HepG2 (cell line): Measurements from ENCODE around the gene KTI12. TPM values are rescaled to one million over a fixed set of nuclear protein-coding genes. Genes with fewer than 3 reads are reported as not detected.

Experiments
- ATRX ChIP-seq: sonication (generic); formaldehyde crosslinking; IDR thresholded peaks from 2 replicates; pipeline ENCODE4 v1.4.0; 2020; ENCODE audit warnings: missing genetic modification reagents, borderline replicate concordance
- MIXL1 ChIP-seq: IDR thresholded peaks from 2 replicates; pipeline ENCODE4 v1.6.1; 2016
- NFE2L2 ChIP-seq: fragments of 150-350 bp; IDR thresholded peaks from 2 replicates; pipeline ENCODE4 v1.6.1; 2014; ENCODE audit warnings: low read length
- PRPF4 ChIP-seq: fragments of 200-400 bp; formaldehyde crosslinking; IDR thresholded peaks from 2 replicates; pipeline ENCODE4 v1.6.1; 2016; ENCODE audit warnings: low read length, low read depth; ENCODE audit not compliant: poor library complexity, severe bottlenecking
- SAP130 ChIP-seq: IDR thresholded peaks from 2 replicates; pipeline ENCODE4 v1.6.1; 2016; ENCODE audit warnings: low read depth
- SMC3 ChIP-seq: IDR thresholded peaks from 2 replicates; pipeline ENCODE4 v1.6.1; 2011; ENCODE audit warnings: low read length, improper control_type of control experiment
- SOX13 ChIP-seq, 3 experiments: fragments of 450-650 bp in 1 of 3; sonication (generic) in 1 of 3; formaldehyde crosslinking in 1 of 3; IDR thresholded peaks in 2 of 3; conservative IDR thresholded peaks in 1 of 3; 2 replicates each; pipeline versions ENCODE4 v1.5.0 to v1.6.1; 2016 to 2020; ENCODE audit warnings: antibody characterized with exemption in 1 of 3, mild to moderate bottlenecking in 1 of 3, missing compliant biosample characterization in 1 of 3, missing genetic modification reagents in 1 of 3, moderate library complexity in 1 of 3
- ZNF547 ChIP-seq: sonication (generic); formaldehyde crosslinking; IDR thresholded peaks from 2 replicates; pipeline ENCODE4 v1.5.1; 2020; ENCODE audit warnings: mild to moderate bottlenecking, missing genetic modification reagents
- ZNF749 ChIP-seq: sonication (generic); formaldehyde crosslinking; IDR thresholded peaks from 2 replicates; pipeline ENCODE4 v1.8.0; 2022; ENCODE audit warnings: mild to moderate bottlenecking, missing genetic modification reagents, moderate library complexity, borderline replicate concordance
- polyA plus RNA-seq, 8 experiments: library from polyadenylated mRNA; depleted of rRNA in 3 of 8; stranded (reverse) in 7 of 8; unstranded in 1 of 8; fragments of >200 nt; fragmentation: Illumina TruSeq in 4 of 8; extraction: Trizol in 4 of 8; gene quantifications; 2 replicates each; pipeline versions ENCODE4 v1.2.1 to v1.2.3, GENCODE V29; 2011 to 2016; ENCODE audit warnings: low read depth in 4 of 8, missing spikeins in 1 of 8, mixed read lengths in 1 of 8; ENCODE audit not compliant: insufficient read depth in 1 of 8
- total RNA-seq, 5 experiments: library from RNA; depleted of rRNA; stranded (reverse); fragments of >200 nt; fragmentation: Illumina TruSeq; extraction: Trizol; gene quantifications; 2 replicates each; pipeline ENCODE4 v1.2.3, GENCODE V29; 2016; ENCODE audit warnings: low read depth in 1 of 5
- TF ChIP-seq, protein P1 (sequence below): sonication (generic); formaldehyde crosslinking; IDR thresholded peaks from 2 replicates; pipeline ENCODE4 v1.5.0; 2020; ENCODE audit warnings: missing genetic modification reagents
- TF ChIP-seq, protein P2 (sequence below): sonication (generic); formaldehyde crosslinking; IDR thresholded peaks from 2 replicates; pipeline ENCODE4 v1.4.0; 2020; ENCODE audit warnings: missing genetic modification reagents
- TF ChIP-seq, protein P3 (sequence below): sonication (generic); formaldehyde crosslinking; IDR thresholded peaks from 2 replicates; pipeline ENCODE4 v1.4.0; 2020; ENCODE audit warnings: low read depth, missing genetic modification reagents
- TF ChIP-seq, protein P4 (sequence below): sonication (generic); formaldehyde crosslinking; IDR thresholded peaks from 2 replicates; pipeline ENCODE4 v1.5.0; 2020; ENCODE audit warnings: mild to moderate bottlenecking, missing genetic modification reagents, moderate library complexity
- TF ChIP-seq, protein P5 (sequence below): sonication (generic); formaldehyde crosslinking; IDR thresholded peaks from 2 replicates; pipeline ENCODE4 v1.4.0; 2020; ENCODE audit warnings: missing genetic modification reagents

The KTI12 gene
- total and polyA plus RNA-seq, 2 of the 13 experiments (the other 11 are each of a cell fraction or from before 2014, with no cell fraction given) = 7.4 to 10.2 TPM

DNA sequence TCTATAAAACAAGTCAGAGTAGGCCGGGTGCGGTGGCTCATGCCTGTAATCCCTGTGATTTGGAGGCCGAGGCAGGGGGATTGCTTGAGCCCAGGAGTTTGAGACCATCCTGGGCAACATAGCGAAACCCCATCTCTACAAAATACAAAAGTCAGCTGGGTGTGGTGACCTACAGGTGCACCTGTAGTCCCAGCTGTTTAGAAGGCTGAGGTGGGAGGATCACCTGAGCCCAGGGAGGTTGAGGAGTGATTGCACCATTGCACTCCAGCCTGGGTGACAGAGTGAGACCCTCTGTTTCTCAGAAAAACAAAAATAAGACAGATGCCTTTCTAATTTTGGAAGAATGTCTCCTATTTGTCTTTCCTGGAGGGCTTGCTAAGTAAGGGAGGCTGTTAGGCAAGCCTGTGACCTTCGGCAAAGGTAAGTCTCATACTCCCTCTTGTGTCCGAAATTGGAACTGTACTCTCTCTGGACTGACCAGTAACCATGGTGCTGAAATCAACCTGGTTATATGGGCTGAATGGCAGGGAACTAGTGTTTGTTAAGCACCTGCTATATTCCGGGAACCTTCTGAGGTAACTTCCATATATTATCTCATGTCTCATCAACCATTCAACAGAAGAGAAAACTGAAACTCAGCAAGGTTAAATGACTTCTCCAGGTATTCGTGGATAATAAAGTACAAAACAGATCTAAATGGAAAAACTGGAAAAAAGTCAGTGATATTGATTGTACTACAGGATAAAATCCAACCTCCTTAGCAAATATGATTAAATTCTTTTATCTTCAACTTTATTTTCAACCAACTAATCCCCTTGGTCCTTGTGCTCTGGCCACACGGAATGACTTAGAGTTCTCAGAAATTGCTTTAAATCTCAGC, 31.3 kb downstream of the KTI12 start (continued):
- TF ChIP-seq, protein P1, sequence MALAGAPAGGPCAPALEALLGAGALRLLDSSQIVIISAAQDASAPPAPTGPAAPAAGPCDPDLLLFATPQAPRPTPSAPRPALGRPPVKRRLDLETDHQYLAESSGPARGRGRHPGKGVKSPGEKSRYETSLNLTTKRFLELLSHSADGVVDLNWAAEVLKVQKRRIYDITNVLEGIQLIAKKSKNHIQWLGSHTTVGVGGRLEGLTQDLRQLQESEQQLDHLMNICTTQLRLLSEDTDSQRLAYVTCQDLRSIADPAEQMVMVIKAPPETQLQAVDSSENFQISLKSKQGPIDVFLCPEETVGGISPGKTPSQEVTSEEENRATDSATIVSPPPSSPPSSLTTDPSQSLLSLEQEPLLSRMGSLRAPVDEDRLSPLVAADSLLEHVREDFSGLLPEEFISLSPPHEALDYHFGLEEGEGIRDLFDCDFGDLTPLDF (CRISPR knock-in tag) = no peak
- no peak for TF ChIP-seq NFE2L2
- no peak for TF ChIP-seq PRPF4
- TF ChIP-seq ZNF547 (CRISPR knock-in tag) = no peak
- TF ChIP-seq, protein P2, sequence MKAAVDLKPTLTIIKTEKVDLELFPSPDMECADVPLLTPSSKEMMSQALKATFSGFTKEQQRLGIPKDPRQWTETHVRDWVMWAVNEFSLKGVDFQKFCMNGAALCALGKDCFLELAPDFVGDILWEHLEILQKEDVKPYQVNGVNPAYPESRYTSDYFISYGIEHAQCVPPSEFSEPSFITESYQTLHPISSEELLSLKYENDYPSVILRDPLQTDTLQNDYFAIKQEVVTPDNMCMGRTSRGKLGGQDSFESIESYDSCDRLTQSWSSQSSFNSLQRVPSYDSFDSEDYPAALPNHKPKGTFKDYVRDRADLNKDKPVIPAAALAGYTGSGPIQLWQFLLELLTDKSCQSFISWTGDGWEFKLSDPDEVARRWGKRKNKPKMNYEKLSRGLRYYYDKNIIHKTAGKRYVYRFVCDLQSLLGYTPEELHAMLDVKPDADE = no peak
- no peak for TF ChIP-seq ZNF749 (CRISPR knock-in tag)
- TF ChIP-seq, protein P3, sequence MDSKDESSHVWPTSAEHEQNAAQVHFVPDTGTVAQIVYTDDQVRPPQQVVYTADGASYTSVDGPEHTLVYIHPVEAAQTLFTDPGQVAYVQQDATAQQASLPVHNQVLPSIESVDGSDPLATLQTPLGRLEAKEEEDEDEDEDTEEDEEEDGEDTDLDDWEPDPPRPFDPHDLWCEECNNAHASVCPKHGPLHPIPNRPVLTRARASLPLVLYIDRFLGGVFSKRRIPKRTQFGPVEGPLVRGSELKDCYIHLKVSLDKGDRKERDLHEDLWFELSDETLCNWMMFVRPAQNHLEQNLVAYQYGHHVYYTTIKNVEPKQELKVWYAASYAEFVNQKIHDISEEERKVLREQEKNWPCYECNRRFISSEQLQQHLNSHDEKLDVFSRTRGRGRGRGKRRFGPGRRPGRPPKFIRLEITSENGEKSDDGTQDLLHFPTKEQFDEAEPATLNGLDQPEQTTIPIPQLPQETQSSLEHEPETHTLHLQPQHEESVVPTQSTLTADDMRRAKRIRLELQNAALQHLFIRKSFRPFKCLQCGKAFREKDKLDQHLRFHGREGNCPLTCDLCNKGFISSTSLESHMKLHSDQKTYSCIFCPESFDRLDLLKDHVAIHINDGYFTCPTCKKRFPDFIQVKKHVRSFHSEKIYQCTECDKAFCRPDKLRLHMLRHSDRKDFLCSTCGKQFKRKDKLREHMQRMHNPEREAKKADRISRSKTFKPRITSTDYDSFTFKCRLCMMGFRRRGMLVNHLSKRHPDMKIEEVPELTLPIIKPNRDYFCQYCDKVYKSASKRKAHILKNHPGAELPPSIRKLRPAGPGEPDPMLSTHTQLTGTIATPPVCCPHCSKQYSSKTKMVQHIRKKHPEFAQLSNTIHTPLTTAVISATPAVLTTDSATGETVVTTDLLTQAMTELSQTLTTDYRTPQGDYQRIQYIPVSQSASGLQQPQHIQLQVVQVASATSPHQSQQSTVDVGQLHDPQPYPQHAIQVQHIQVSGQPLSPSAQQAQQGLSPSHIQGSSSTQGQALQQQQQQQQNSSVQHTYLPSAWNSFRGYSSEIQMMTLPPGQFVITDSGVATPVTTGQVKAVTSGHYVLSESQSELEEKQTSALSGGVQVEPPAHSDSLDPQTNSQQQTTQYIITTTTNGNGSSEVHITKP = no peak
- no peak for TF ChIP-seq SAP130 (CRISPR knock-in tag)
- TF ChIP-seq, protein P4, sequence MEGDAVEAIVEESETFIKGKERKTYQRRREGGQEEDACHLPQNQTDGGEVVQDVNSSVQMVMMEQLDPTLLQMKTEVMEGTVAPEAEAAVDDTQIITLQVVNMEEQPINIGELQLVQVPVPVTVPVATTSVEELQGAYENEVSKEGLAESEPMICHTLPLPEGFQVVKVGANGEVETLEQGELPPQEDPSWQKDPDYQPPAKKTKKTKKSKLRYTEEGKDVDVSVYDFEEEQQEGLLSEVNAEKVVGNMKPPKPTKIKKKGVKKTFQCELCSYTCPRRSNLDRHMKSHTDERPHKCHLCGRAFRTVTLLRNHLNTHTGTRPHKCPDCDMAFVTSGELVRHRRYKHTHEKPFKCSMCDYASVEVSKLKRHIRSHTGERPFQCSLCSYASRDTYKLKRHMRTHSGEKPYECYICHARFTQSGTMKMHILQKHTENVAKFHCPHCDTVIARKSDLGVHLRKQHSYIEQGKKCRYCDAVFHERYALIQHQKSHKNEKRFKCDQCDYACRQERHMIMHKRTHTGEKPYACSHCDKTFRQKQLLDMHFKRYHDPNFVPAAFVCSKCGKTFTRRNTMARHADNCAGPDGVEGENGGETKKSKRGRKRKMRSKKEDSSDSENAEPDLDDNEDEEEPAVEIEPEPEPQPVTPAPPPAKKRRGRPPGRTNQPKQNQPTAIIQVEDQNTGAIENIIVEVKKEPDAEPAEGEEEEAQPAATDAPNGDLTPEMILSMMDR = peak; percentile 92
- TF ChIP-seq, protein P5, sequence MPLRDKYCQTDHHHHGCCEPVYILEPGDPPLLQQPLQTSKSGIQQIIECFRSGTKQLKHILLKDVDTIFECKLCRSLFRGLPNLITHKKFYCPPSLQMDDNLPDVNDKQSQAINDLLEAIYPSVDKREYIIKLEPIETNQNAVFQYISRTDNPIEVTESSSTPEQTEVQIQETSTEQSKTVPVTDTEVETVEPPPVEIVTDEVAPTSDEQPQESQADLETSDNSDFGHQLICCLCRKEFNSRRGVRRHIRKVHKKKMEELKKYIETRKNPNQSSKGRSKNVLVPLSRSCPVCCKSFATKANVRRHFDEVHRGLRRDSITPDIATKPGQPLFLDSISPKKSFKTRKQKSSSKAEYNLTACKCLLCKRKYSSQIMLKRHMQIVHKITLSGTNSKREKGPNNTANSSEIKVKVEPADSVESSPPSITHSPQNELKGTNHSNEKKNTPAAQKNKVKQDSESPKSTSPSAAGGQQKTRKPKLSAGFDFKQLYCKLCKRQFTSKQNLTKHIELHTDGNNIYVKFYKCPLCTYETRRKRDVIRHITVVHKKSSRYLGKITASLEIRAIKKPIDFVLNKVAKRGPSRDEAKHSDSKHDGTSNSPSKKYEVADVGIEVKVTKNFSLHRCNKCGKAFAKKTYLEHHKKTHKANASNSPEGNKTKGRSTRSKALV = peak; percentile 36; the same call in 1 of the 2 replicates
- TF ChIP-seq MIXL1 (CRISPR knock-in tag) = peak; percentile 59; the same call in 1 of the 2 replicates
- TF ChIP-seq SOX13 (IDR thresholded peaks at IDR 0.05) = no peak
- TF ChIP-seq SOX13 (CRISPR knock-in tag; conservative IDR thresholded peaks at IDR 0.05 in 1 of 2, IDR thresholded peaks at IDR 0.05 in 1 of 2) = peak in 1 of 2 experiments; percentile 29; a peak in 1 of 4 replicates
- TF ChIP-seq ATRX (CRISPR knock-in tag) = no peak
- peak; percentile 98 for TF ChIP-seq SMC3
